NAMALWA (cell line): ENCODE measurements around the gene MRGPRE.

Source experiments
- DNase-seq: peaks from one replicate; pipeline ENCODE4 v3.0.0-alpha.2; 2015; ENCODE audit warnings: low spot score

MRGPRE gene

GRCh38 chr11:3178349-3178748 is 53.9 kb downstream of the MRGPRE start:
- DNase-seq, result no peak

DNA sequence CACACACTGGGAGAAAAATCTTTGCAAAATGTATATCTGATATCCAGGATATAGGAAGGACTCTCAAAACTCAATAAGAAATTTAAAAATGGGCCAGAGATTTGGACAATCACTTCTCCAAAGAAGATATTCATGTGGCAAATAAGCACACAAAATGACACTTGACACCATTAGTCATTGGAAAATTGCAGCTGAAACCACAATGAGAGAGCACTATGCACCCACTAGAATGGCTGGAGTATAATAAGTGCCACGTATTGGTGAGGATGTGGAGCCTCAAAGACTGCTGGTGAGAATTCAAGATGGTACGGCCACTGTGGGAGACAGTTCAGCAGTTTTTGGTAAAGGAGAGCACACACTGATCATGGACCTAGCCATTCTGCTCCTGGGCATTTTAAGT is 54.3 kb downstream of the MRGPRE start:
- no peak for DNase-seq
